Erythroblast (primary cell): Measurements from ENCODE around the gene AGMO.

Experiments
- GATA1 ChIP-seq: IDR thresholded peaks from 2 replicates; pipeline ENCODE4 v1.6.1; 2011; ENCODE audit warnings: low read depth, mild to moderate bottlenecking, control low read depth, low read length, moderate library complexity
- POLR2A ChIP-seq: IDR thresholded peaks from 2 replicates; pipeline ENCODE4 v1.6.1; 2011; ENCODE audit warnings: mild to moderate bottlenecking, low read length

GRCh38 chr7:15571301-15571878, 9.6 kb upstream of the AGMO start:
- TF ChIP-seq POLR2A, result no peak
- no peak for TF ChIP-seq GATA1
